Epithelial cell of esophagus (primary cell): ENCODE data around the gene S100P.
"Not testable (repeated sequence)": the region's sequence is repeated elsewhere in the genome, so short reads cannot be mapped to it uniquely, and the experiment has no call there.

Source experiments
- DNase-seq: peaks from one replicate; pipeline ENCODE4 v3.0.0; 2010; ENCODE audit warnings: low read depth
- H3K4me3 ChIP-seq: 2 replicates; pipeline ENCODE4 v1.5.1; 2011; ENCODE audit warnings: mild to moderate bottlenecking, low read length, control low read depth
- CTCF ChIP-seq: IDR thresholded peaks from 2 replicates; pipeline ENCODE4 v1.5.1; 2011; ENCODE audit warnings: low read depth, mild to moderate bottlenecking, low read length, control low read depth, inconsistent platforms; ENCODE audit not compliant: insufficient read depth; ENCODE audit errors: missing control alignments

S100P gene

GRCh38 chr4:6693231-6694176 lies at the start of gene S100P:
Gene S100P (plus strand): TSS chr4:6693878. CDS start chr4:6693933, 55 bp downstream.
- peak; percentile 50 for DNase-seq
- peak within 1 kb of the TSS; percentile 34 for H3K4me3 ChIP-seq
- TF ChIP-seq CTCF = no peak

- TF ChIP-seq CTCF = no peak
- H3K4me3 ChIP-seq = no peak overlapping the region
- DNase-seq = no peak
Observed at GRCh38 chr4:6644792-6645530, 48.7 kb upstream of the S100P start.

- H3K4me3 ChIP-seq = no peak overlapping the region
- DNase-seq = no peak
- no peak for TF ChIP-seq CTCF
Observed at GRCh38 chr4:6647169-6647568, 46.5 kb upstream of the S100P start.

GRCh38 chr4:6647582-6648230 lies 46.0 kb upstream of the S100P start:
- no peak for DNase-seq
- no peak for TF ChIP-seq CTCF
- H3K4me3 ChIP-seq = no peak overlapping the region

- DNase-seq = no peak
- H3K4me3 ChIP-seq = no peak overlapping the region
- no peak for TF ChIP-seq CTCF
Observed at GRCh38 chr4:6649216-6649615, 44.5 kb upstream of the S100P start.

- not testable (repeated sequence) for DNase-seq, H3K4me3 ChIP-seq
Observed at GRCh38 chr4:6654211-6654610, 39.5 kb upstream of the S100P start.

- DNase-seq, H3K4me3 ChIP-seq: not testable (repeated sequence)
Observed at GRCh38 chr4:6655291-6655690, 38.4 kb upstream of the S100P start.
